Caco-2 (cell line): Measurements from ENCODE around the gene OTOG. TPM values are rescaled to one million over a fixed set of nuclear protein-coding genes. Genes with fewer than 3 reads are reported as not detected.

Experiments
- BruUV-seq: library from RNA; stranded (reverse); fragments of 400-500 nt; replicated peaks from 2 replicates; lab custom pipeline; 2021; lab: Mats Ljungman, UMichigan
- CTCF ChIA-PET: fragments of 300-600 bp; sonication (Branson Sonifier 250); formaldehyde crosslinking; loops from one replicate; lab custom pipeline; 2022; ENCODE audit warnings: antibody characterized with exemption; lab: Charles Lee
- POLR2A ChIA-PET: fragments of 300-600 bp; sonication (Branson Sonifier 250); formaldehyde crosslinking; loops from one replicate; lab custom pipeline; 2022; ENCODE audit warnings: antibody characterized with exemption; lab: Charles Lee
- DNase-seq, 2 experiments: peaks; one replicate each; pipeline versions ENCODE4 v3.0.0 to v3.0.0-alpha.2; 2020 to 2022
- H3K27me3 ChIP-seq: replicated peaks from 2 replicates; pipeline ENCODE4 v1.6.0; 2011; ENCODE audit warnings: low read length; ENCODE audit not compliant: control insufficient read depth, insufficient read depth
- H3K36me3 ChIP-seq: 2 replicates; pipeline ENCODE4 v1.5.1; 2011; ENCODE audit warnings: low read length; ENCODE audit not compliant: control insufficient read depth, insufficient read depth
- H3K4me1 ChIP-seq: fragments of 250-450 bp; sonication (Bioruptor Pico); 2 replicates; pipeline ENCODE4 v1.5.1; 2020; ENCODE audit warnings: mild to moderate bottlenecking
- H3K4me3 ChIP-seq: 2 replicates; pipeline ENCODE4 v1.5.1; 2011; ENCODE audit warnings: low read depth, mild to moderate bottlenecking, control low read depth, low read length
- H3K9me3 ChIP-seq: fragments of 250-450 bp; sonication (Bioruptor Pico); 2 replicates; pipeline ENCODE4 v1.5.1; 2020; ENCODE audit warnings: mild to moderate bottlenecking, moderate library complexity
- H3K27ac Mint-ChIP-seq: one replicate; pipeline ENCODE4 v1.8.0; 2022; ENCODE audit warnings: mixed read lengths; ENCODE audit not compliant: unreplicated experiment
- H3K27me3 Mint-ChIP-seq: one replicate; pipeline ENCODE4 v1.8.0; 2022; ENCODE audit warnings: mixed read lengths; ENCODE audit not compliant: insufficient read depth, unreplicated experiment
- H3K36me3 Mint-ChIP-seq: one replicate; pipeline ENCODE4 v1.8.0; 2022; ENCODE audit warnings: mild to moderate bottlenecking, mixed read lengths; ENCODE audit not compliant: insufficient read depth, unreplicated experiment
- H3K4me1 Mint-ChIP-seq: one replicate; pipeline ENCODE4 v1.8.0; 2022; ENCODE audit warnings: low read depth, mixed read lengths; ENCODE audit not compliant: unreplicated experiment
- H3K4me3 Mint-ChIP-seq: one replicate; pipeline ENCODE4 v1.8.0; 2022; ENCODE audit warnings: mild to moderate bottlenecking, moderate library complexity, mixed read lengths; ENCODE audit not compliant: unreplicated experiment
- H3K9me3 Mint-ChIP-seq: one replicate; pipeline ENCODE4 v1.8.0; 2022; ENCODE audit warnings: mixed read lengths; ENCODE audit not compliant: unreplicated experiment
- intact Hi-C: fragments of 100-400 bp; cut with micrococcal nuclease; formaldehyde crosslinking; loops from one replicate; pipeline ENCODE4 v1.10.0; 2022; ENCODE audit not compliant: unreplicated experiment
- total RNA-seq: library from RNA; stranded (reverse); gene quantifications from 2 replicates; pipeline ENCODE4 v1.2.3, GENCODE V29; 2022
- TF ChIP-seq, protein P1 (sequence below), 2 experiments: fragments of 200-600 bp in 1 of 2; IDR thresholded peaks; 1 replicate in 1 of 2; 2 replicates in 1 of 2; pipeline versions ENCODE4 v1.5.1 to v1.8.0; 2011 to 2022; ENCODE audit warnings: antibody characterized with exemption in 1 of 2, control low read depth in 1 of 2, inconsistent platforms in 1 of 2, low read depth in 1 of 2, low read length in 1 of 2, mild to moderate bottlenecking in 1 of 2, moderate library complexity in 1 of 2; ENCODE audit not compliant: insufficient read depth in 1 of 2, severe bottlenecking in 1 of 2, unreplicated experiment in 1 of 2

Gene OTOG
- total RNA-seq, 1 experiment from 2014 or later, result 0.95 TPM

DNA sequence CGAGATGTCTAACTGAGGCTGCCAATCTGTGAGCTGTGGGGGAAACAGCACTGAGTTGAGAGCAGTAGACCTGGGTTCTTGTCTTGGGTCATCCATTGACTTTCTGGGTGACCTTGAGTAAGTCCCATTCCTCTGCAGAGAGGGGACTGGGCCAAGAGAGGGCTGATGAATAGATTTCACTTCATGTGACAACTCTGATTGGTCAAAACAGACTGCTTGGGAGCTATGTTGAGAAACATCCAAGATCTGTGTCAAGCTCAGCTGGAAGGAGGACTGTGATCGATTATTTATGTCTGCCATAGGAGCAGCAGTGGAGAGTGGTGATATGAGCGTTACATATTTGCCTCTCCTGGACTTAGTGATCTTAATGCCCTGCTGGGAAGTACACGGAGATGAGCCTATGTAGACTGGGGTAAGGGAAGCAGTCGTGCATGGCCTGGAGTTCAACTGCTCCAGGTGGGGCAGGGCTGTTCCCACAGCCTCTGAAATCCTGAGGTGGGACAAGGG is 47.7 kb downstream of the OTOG start:
- no peaks in the 10 kb centered on the region for H3K9me3 Mint-ChIP-seq
- POLR2A ChIA-PET, result no interaction called here
- no peak overlapping the region for H3K4me3 Mint-ChIP-seq
- no TSS peak for BruUV-seq
- no peaks in the 10 kb centered on the region for H3K4me1 Mint-ChIP-seq
- no peaks in the 10 kb centered on the region for H3K36me3 Mint-ChIP-seq
- H3K4me3 ChIP-seq, result no peak overlapping the region
- H3K27me3 ChIP-seq, result no peaks in the 10 kb centered on the region
- no peaks in the 10 kb centered on the region for H3K36me3 ChIP-seq
- intact Hi-C loops, result no loop called here
- TF ChIP-seq, protein P1, sequence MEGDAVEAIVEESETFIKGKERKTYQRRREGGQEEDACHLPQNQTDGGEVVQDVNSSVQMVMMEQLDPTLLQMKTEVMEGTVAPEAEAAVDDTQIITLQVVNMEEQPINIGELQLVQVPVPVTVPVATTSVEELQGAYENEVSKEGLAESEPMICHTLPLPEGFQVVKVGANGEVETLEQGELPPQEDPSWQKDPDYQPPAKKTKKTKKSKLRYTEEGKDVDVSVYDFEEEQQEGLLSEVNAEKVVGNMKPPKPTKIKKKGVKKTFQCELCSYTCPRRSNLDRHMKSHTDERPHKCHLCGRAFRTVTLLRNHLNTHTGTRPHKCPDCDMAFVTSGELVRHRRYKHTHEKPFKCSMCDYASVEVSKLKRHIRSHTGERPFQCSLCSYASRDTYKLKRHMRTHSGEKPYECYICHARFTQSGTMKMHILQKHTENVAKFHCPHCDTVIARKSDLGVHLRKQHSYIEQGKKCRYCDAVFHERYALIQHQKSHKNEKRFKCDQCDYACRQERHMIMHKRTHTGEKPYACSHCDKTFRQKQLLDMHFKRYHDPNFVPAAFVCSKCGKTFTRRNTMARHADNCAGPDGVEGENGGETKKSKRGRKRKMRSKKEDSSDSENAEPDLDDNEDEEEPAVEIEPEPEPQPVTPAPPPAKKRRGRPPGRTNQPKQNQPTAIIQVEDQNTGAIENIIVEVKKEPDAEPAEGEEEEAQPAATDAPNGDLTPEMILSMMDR (IDR thresholded peaks at IDR 0.05; ENCODE audit: insufficient read depth in 1 of 2, low read depth in 1 of 2, low read length in 1 of 2, severe bottlenecking in 1 of 2, unreplicated experiment in 1 of 2), result no peak
- no peak overlapping the region for H3K27ac Mint-ChIP-seq
- no peaks in the 10 kb centered on the region for H3K9me3 ChIP-seq
- DNase-seq, result no peak
- H3K4me1 ChIP-seq, result no peaks in the 10 kb centered on the region
- CTCF ChIA-PET, result interaction anchor here (3.0 kb wide), 1 partner anchor 136 kb away, joined by 8 read pairs; no protein-coding TSS in a partner anchor
- no peaks in the 10 kb centered on the region for H3K27me3 Mint-ChIP-seq

DNA sequence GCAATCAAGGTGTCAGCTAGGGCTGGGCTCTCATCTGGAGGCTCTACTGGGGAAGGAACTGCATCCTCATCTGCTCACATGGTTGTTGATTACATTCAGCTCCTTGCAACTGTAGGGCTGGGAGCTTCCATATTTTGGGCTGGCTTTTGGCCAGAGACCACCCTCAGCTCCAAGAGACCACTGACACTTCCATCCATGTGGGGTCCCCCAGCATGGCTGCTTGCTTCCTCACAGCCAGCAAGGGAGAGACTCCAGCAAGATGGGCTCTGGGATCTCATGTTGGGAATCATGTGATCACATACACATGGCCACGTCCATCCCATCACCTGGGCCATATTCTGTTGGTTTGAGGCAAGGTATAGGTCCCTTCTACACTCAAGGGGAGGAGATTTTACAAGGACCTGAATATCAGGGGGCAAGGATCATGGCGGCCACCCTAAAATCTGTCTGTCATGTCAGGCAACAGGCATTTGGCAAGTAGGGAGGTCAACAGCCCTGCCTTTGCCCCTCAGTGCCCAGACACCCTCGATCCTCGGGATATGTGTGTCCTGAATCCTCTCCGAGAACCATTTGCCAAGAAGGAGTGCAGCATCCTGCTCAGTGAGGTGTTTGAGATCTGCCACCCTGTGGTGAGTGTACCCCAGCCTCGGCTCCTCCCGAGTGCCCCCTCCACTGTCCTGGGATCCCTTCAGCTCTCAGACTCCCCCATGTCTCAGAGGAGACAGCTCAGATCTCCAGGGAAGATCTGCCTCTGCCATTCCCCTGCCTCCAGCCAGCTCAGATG is 48.7 kb downstream of the OTOG start:
- POLR2A ChIA-PET, result no interaction called here
- CTCF ChIA-PET, result interaction anchor here (0.5 to 3.0 kb wide), 2 partner anchors 135 to 139 kb away, joined by 4 to 8 read pairs; partner anchors contain the start of gene KCNC1
- Histone ChIP-seq H3K4me3 (no peak overlapping the region), H3K9me3 (no peaks in the 10 kb centered on the region), H3K27me3 (no peaks in the 10 kb centered on the region), H3K4me1 (no peaks in the 10 kb centered on the region), H3K36me3 (no peaks in the 10 kb centered on the region)
- H3K9me3 Mint-ChIP-seq, result no peaks in the 10 kb centered on the region
- intact Hi-C loops, result no loop called here
- no peaks in the 10 kb centered on the region for H3K4me1 Mint-ChIP-seq
- no peak overlapping the region for H3K4me3 Mint-ChIP-seq
- no peaks in the 10 kb centered on the region for H3K27me3 Mint-ChIP-seq
- BruUV-seq, result no TSS peak
- TF ChIP-seq, protein P1 (IDR thresholded peaks at IDR 0.05; ENCODE audit: insufficient read depth in 1 of 2, low read depth in 1 of 2, low read length in 1 of 2, severe bottlenecking in 1 of 2, unreplicated experiment in 1 of 2), result no peak
- DNase-seq, result peak in 1 of 2 experiments; percentile 24
- no peak overlapping the region for H3K27ac Mint-ChIP-seq
- no peaks in the 10 kb centered on the region for H3K36me3 Mint-ChIP-seq

DNA sequence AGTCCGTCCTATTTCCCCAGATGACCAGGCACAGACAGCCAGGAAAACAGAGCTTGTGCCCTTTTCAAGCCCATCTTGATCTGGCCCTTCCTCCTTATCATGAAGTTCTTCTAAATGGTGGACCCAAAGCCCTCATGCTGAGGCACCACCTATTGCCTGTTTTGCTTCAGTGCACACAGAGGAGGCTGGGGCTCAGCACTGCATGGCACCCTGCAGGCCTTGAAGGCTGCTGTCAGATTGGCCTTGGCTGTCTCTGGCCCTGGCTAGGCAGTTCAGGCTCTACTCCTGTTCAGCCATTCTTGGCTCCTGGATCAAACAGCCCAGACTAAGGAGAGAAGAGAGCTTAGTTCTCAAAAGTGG is 49.2 kb downstream of the OTOG start:
- H3K36me3 ChIP-seq, result no peaks in the 10 kb centered on the region
- TF ChIP-seq, protein P1 (IDR thresholded peaks at IDR 0.05; ENCODE audit: insufficient read depth in 1 of 2, low read depth in 1 of 2, low read length in 1 of 2, severe bottlenecking in 1 of 2, unreplicated experiment in 1 of 2), result no peak
- no peaks in the 10 kb centered on the region for H3K36me3 Mint-ChIP-seq
- no peak overlapping the region for H3K27ac Mint-ChIP-seq
- no peaks in the 10 kb centered on the region for H3K27me3 ChIP-seq
- ChIA-PET CTCF (interaction anchor here (3.0 kb wide), 1 partner anchor 135 kb away, joined by 8 read pairs; no protein-coding TSS in a partner anchor), POLR2A (no interaction called here)
- DNase-seq, result peak in 1 of 2 experiments; percentile 32
- intact Hi-C loops, result no loop called here
- no peak overlapping the region for H3K4me3 Mint-ChIP-seq
- H3K4me3 ChIP-seq, result no peak overlapping the region
- H3K9me3 Mint-ChIP-seq, result no peaks in the 10 kb centered on the region
- peaks cover 5% of the 10 kb centered on the region for H3K27me3 Mint-ChIP-seq
- H3K4me1 Mint-ChIP-seq, result no peaks in the 10 kb centered on the region
- H3K9me3 ChIP-seq, result no peaks in the 10 kb centered on the region
- BruUV-seq, result no TSS peak
- no peaks in the 10 kb centered on the region for H3K4me1 ChIP-seq
